ENCODE data around the gene UBE2D1. TPM values are rescaled to one million over a fixed set of nuclear protein-coding genes. Genes with fewer than 3 reads are reported as not detected.

UBE2D1 gene
- total RNA-seq: 5.9 and 7.8 TPM in 2 replicates

- DNase-seq (ENCODE audit: low read depth in 2 of 2): peak; percentile 14 to 73
Measured at GRCh38 chr10:58334817-58335305, at the start of gene UBE2D1. Gene UBE2D1, plus strand, starts transcription at chr10:58335006. Its CDS starts 196 bp downstream, at chr10:58335202.

GRCh38 chr10:58291538-58292174 lies 43.1 kb upstream of the UBE2D1 start:
- peak; percentile 69 to 79 for DNase-seq (ENCODE audit: low read depth in 2 of 2)

DNA sequence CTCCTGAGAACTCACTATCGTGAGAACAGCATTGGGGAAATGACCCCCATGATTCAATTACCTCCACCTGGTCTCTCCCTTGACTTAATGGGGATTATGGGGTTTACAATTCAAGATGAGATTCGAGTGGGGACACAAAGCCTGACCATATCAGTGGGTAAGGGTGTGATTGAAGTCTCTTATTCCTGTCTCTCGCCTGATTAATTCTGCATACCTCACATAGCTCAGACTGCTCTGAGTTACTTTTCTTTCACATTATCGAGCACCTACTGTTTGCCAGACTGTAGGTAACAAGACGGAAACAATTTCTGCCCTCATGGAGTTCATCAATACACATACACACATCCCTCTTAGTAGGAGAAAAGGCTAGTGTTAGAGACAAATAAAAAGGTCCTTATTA lies 40.8 kb upstream of the UBE2D1 start:
- DNase-seq (ENCODE audit: low read depth in 2 of 2): no peak

- DNase-seq (ENCODE audit: low read depth in 2 of 2): peak; percentile 47 to 68
Measured at GRCh38 chr10:58299580-58299979, 35.2 kb upstream of the UBE2D1 start.

DNA sequence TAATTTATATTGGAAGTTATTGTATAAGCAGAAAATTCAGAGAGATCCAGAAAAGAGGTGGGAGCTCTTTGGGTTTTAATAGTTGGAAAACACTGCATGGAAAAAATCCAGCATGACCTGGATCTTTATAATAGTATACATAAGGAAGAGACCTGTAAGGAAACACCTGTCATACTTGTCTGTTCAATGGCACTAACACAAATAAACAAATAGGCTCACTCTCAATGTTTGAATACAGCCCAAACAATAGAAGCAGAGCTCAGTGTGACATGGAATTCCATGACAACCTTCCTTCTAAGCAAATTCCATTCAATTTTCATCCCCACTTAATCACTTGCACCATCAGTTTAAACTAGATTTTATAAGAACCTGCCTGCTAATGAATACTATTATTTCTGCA lies 34.1 kb upstream of the UBE2D1 start:
- peak; percentile 15 to 23 for DNase-seq (ENCODE audit: low read depth in 2 of 2)

- DNase-seq (ENCODE audit: low read depth in 2 of 2): no peak
Measured at GRCh38 chr10:58302254-58302653, 32.6 kb upstream of the UBE2D1 start.

- no peak for DNase-seq (ENCODE audit: low read depth in 2 of 2)
Measured at GRCh38 chr10:58304099-58304633, 30.6 kb upstream of the UBE2D1 start.

- no peak for DNase-seq (ENCODE audit: low read depth in 2 of 2)
Measured at GRCh38 chr10:58305821-58306220, 29.0 kb upstream of the UBE2D1 start.

DNA sequence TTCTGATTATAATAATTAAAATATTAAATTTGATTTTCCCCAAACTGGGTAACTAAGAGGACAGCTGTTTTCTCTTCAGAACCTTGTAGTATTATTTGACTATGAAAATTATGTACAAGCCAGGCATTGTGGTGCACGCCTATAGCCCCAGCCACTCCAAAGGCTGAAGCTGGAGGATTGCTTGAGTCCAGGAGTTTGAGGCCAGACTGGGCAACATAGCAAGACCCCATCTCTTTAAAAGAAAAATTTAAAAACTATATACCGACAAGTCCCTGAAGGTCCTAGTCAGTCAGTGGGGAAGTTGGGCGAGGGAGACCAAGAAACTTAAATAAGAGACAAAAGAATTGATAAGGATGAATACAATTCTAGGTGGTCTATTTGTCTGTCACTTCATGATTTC lies 27.1 kb upstream of the UBE2D1 start:
- DNase-seq (ENCODE audit: low read depth in 2 of 2): no peak

GRCh38 chr10:58311026-58311425 lies 23.8 kb upstream of the UBE2D1 start:
- no peak for DNase-seq (ENCODE audit: low read depth in 2 of 2)

DNA sequence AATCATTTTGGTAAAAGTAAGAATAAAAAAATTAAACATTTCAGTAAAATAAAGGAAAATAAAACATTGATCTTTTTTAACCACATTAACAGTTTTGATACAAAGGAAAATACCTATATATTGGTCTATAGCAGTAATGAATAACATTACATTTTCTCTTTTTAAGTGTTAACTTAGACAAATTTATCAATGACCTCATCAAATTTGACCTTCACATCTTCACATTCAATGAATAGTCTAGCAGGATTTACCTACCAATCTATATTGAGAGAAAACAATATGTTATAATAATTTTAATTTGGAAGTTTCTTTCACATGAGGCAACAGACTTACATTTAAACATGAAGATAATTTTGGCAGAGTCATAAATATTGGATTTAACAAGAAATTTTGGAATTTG lies 17.9 kb upstream of the UBE2D1 start:
- DNase-seq (ENCODE audit: low read depth in 2 of 2): no peak

DNA sequence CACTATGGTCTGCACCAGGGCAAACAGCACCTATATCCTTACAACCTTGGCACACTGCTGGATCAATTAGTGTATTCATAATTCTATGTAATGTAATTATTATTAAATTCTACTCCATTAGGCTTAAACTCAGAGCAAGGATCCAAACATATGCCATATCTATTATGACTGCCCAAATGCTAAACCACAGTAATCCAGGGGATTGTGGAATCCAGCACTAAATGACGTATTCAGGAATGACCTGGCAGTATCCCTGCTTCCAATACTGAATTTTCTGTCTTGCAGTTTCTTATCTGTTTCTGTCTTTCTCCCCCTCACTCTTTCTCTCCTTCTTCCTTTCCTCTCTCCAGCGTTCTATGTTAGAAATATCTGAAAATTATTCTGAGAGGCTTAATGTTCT lies 16.5 kb upstream of the UBE2D1 start:
- DNase-seq (ENCODE audit: low read depth in 2 of 2): no peak

GRCh38 chr10:58319599-58319998 lies 15.2 kb upstream of the UBE2D1 start:
- DNase-seq (ENCODE audit: low read depth in 2 of 2): no peak

DNA sequence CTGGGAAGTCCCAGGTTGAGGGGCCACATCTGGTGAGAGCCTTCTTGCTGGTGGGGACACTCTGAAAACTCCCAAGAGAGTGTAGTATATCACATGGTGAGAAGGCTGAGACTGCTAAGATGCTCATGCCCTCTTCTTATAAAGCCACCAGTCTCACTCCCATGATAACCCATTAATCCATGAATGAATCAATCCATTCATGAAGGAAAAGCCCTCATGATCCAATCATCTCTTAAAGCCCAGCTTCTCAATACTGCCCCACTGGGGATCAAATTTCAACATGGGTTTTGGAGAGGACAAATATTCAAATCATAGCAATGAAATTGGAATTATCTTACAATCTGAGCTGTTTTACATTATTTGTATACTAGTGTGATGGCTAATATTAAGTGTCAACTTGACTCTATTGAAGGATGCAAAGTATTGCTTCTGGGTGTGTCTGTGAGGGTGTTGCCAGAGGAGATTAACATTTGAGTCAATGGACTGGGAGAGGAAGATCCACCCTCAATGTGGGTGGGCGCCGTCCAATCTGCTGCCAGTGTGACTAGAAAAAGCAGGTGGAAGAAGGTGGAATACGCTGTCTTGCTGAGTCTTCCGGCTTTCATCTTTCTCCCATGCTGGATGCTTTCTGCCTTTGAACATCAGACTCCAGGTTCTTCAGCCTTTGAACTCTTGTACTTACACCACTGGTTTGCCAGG lies 14.3 kb upstream of the UBE2D1 start:
- DNase-seq (ENCODE audit: low read depth in 2 of 2): no peak

DNA sequence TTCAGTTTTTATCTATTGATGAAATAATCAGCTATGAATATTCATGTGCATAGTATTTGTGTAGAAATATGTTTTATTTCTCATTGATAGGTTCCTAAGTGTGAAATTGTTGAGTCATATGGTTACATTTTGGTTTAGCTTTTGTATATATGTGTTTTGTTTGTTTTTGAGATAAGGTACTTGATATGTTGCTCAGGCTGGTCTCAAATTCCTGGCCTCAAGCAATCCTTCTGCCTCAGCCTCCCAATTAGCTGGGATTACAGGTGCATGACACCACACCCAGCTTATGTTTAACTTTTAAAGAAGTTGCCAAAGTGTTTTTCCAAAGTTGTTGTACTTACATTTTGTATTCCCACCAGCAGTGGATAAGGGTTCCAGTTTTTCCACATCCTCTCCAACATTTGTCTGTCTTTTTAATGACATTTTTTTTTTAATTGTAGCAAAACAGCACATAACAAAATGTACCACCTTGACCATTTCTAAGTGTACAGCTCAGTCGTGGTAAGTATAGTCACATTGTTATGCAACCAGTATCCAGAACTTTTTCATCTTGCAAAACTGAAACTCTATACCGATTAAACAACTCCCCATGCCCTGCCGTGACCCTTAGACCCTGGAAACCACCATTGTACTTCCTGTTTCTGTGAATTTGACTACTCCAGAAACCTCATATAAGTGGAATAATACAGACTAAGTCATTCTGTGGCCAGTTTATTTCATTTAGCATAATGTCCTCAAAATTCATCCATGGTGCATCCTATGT lies 12.6 kb upstream of the UBE2D1 start:
- no peak for DNase-seq (ENCODE audit: low read depth in 2 of 2)

DNA sequence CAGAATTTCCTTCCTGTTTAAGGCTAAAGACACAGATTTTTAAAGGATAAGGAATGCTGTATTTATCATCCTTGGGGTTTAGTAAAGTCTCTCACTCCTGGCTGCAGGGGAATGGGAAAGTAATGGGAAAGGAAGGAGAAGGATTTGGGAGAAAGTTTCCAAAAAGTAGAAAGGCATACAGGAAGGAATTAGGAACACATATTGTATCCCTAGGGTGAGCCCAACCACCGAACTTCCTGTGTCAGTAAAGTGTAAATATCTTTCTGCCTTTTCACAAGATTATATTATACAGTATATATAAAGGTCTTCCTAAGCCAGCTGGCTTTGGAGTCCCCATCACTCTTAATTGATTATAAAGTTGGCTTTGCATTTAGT lies 12.0 kb upstream of the UBE2D1 start:
- DNase-seq (ENCODE audit: low read depth in 2 of 2): no peak

DNA sequence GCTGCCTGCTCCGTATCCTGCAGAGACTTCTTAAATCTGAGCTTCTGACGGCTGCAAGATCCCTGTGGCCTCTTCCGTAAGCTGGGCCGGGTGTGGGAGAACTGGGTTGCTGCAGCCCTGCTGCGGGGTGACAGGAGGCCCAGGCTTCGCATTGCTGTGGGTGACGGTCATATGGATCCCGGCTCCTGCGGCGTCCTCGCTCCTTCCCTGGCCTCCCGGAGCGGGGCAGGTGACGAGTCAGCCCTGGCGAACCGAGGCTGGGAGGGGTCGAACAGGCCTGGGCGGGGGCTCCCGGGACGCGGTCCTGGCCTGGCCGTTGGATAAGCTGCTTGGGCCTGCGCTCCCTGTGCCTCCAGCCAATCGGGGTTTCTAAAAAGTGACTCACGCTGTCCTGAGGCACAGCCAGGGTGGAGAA lies 7.8 kb upstream of the UBE2D1 start:
- DNase-seq (ENCODE audit: low read depth in 2 of 2): no peak

GRCh38 chr10:58328233-58328632 lies 6.6 kb upstream of the UBE2D1 start:
- DNase-seq (ENCODE audit: low read depth in 2 of 2): no peak

- no peak for DNase-seq (ENCODE audit: low read depth in 2 of 2)
Measured at GRCh38 chr10:58330431-58330830, 4.4 kb upstream of the UBE2D1 start.

GRCh38 chr10:58331646-58332045 lies 3.2 kb upstream of the UBE2D1 start:
- no peak for DNase-seq (ENCODE audit: low read depth in 2 of 2)

DNA sequence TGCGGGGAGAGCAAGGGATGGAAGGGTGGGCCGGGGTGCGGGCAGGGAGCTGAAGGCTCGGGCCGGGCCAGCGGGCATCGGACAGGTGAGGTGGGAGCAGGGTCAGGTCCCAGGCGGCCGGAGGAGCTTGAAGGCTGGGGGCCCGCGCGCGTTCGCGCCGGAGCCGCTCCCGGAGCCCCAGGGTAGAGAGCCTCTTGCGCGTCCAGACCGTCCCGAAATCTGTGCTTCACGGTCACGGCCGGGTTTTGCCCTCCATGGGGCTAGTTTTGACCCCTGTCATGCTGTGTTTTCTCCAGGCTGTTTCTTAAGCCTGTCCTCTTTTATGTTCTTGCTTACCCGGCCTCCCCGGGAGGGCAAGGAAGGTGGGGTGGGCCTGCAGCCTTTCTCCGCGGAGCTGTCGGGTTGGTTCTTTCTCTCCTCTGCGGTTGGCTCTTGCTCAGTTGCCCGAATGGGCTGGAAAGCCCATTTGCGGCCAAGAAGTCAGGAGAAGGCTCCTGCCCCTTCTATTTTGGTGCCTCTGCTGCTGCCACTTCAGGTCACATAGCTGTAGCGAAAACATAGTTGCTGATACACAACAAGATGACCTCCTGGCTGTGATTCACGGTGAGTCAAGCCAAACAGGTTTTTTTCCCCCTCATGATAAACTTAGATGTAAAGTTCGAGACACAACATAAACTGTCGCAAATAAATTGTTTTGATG lies 650 bp downstream of the UBE2D1 start:
- peak in 1 of 2 donors; percentile 64 for DNase-seq (ENCODE audit: low read depth in 2 of 2)

DNA sequence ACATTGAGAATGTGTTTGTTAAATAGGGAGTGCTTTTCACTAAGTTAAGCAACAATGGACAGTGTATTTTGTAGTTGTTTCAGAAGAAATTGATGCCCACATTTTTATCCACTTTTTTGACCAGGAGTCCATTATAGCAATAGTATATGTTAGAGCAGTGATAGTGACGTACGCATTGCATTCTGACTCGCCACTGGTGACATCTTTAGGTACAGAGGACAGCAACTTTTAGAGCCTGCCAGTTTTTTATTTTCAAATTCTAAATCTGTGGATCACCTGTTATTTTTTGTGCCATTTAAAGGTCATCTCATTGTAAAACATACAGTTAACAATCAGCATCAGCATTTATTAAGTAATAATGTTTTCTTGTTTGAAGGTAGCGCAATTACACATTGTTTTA lies 1.4 kb downstream of the UBE2D1 start:
- DNase-seq (ENCODE audit: low read depth in 2 of 2): no peak
